Stimulated activated CD8-positive, alpha-beta memory T cell treated with anti-CD3 and anti-CD28 coated beads, Interleukin-4, amount 100 ng/mL, for 4 hours (primary cell): ENCODE results near the gene SMARCAD1.

ENCODE experiments used
- DNase-seq, 2 donors: peaks; one replicate each; pipeline ENCODE4 v3.0.0-alpha.2; 2020; ENCODE audit warnings: low read depth in 2 of 2, low spot score in 1 of 2

Gene SMARCAD1

GRCh38 chr4:94207469-94208224 is at the start of gene SMARCAD1:
Gene SMARCAD1, plus strand, starts transcription at chr4:94207865. Its CDS starts 530 bp downstream, at chr4:94208395.
- peak; percentile 72 to 77 for DNase-seq

- DNase-seq = no peak
These were observed 48.8 kb upstream of the SMARCAD1 start for GRCh38 chr4:94158883-94159282.

DNA sequence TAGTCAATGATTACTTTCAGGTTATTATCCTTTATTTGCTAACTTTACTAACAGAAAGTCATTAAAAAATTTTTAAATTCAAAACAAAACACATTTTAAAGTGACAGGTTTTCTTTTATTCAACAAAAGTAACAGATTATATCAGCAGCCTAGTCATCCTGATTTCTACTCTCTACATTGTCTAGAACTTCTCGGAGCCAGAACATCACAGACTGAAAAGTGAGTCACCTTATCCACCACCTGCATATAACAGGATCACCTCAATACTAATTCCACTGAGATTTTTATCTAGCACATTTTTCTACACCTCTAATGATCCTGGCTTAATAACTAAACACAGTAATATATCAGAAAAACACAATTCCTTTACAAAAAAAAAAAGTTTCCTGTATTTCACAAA is 47.9 kb upstream of the SMARCAD1 start:
- DNase-seq = no peak

- no peak for DNase-seq
These were observed 46.9 kb upstream of the SMARCAD1 start for GRCh38 chr4:94160774-94161173.

DNA sequence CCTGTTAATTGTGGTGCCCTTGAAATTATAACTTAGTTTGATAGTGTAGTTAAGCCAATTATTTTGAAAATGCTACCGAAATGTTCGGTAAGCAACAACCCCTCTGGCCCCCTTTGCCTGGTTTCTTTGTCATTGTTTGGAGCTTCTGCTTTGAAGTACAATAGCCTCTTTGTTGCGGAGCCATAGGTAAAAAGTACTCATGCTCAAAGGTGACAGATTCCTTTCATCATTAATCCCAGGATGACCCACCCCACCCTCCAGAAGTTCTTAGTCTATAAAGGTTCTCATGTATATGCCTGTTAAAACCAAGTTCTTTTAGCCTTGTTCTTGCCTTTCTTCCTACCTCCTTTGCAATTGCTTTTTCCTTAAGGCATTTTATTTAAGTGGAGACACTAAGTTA is 42.4 kb upstream of the SMARCAD1 start:
- DNase-seq = no peak

GRCh38 chr4:94168321-94168720 is 39.3 kb upstream of the SMARCAD1 start:
- DNase-seq = no peak

DNA sequence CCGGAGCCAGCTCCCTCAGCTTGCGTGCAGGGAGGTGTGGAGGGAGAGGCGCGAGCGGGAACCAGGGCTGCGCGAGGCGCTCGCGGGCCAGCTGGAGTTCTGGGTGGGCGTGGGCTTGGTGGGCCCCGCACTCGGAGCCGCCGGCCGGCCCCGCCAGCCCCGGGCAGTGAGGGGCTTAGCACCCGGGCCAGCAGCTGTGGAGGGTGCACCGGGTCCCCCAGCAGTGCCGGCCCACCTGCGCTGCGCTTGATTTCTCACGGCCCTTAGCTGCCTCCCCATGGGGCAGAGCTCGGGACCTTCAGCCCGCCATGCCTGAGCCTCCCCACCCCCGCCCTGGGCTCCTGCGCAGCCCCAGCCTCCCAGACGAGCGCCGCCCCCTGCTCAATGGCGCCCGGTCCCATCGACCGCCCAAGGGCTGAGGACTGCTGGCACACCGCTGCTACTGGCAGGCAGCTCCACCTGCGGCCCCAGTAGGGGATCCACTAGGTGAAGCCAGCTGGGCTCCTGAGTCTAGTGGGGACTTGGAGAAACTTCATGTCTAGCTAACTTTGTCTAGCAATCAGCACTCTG is 37.8 kb upstream of the SMARCAD1 start:
- DNase-seq = no peak

- DNase-seq = no peak
These were observed 36.0 kb upstream of the SMARCAD1 start for GRCh38 chr4:94171616-94172015.

GRCh38 chr4:94175553-94176261 is 32.0 kb upstream of the SMARCAD1 start:
- no peak for DNase-seq

DNA sequence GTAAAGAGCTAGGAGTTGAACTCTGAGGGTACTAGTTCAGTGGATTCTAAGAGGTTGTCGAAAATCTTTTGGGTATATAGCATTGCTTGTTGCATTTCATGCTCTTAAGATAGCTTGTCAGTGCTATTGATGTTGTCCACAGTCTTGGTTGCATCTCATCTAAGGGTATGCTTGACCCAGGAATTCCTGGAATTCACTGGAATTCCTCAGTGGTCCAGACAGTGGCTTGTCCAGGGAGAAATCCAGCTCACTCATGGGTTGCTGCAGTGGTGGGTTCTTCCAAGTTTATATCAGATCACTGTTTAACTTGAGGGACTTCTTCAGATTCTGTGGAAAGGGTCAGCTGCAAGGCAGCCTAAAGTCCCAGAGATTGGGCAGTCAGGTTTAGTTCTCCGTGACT is 29.8 kb upstream of the SMARCAD1 start:
- DNase-seq = no peak

GRCh38 chr4:94181815-94182214 is 25.9 kb upstream of the SMARCAD1 start:
- DNase-seq = no peak

DNA sequence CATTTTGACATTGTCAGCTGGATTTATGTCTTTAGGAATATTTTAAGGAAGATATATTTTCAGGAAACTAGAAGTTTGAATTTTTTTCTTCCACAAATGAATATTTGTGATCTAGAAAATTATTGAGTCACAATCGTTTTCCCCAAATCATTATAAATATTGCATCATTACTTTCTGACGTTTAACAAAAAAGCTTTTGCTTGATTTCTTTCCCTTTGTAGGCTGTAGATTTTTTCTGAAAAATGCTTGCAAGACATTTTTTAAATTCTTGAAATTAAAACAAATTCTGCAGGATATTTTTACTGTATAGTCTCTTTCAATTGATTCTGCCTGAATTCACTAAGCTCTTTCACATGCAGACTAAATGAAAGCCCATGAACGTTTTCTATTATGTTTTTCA is 4.9 kb upstream of the SMARCAD1 start:
- DNase-seq = no peak

DNA sequence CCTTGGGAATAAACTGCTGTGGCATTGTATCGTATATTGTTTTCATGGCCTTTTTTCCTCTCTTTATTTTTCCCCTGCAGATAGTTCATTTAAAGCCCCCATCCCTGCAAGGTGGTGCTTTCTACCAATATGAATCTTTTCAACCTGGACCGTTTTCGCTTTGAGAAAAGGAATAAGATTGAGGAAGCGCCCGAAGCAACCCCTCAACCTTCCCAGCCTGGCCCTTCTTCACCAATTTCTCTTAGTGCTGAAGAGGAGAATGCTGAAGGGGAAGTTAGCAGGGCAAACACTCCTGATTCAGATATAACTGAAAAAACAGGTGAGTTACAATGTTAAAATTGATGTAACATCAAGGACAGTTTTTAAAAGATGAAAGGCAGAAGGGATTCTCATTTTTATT is 601 bp downstream of the SMARCAD1 start:
- DNase-seq = no peak

GRCh38 chr4:94208918-94209317 is 1.3 kb downstream of the SMARCAD1 start:
- no peak for DNase-seq

GRCh38 chr4:94211861-94212260 is 4.2 kb downstream of the SMARCAD1 start:
- DNase-seq = no peak

GRCh38 chr4:94214703-94215319 is 7.1 kb downstream of the SMARCAD1 start:
- no peak for DNase-seq

DNA sequence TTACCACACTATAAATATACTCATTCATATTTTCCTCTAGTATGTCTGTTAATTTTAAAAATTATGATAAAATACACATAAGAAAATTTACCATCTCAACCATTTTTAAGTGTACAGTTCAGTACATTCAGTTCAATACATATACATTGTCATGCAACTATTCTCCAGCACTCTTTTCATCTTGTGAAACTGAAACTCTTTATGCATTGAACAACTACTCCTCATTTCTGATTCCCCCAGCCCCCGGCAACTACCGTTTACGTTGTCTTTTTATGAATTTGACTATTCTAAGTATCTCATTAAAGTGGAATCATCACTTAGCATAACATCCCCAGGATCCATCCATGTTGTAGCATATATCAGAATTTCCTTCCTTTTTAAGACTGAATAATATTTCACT is 8.7 kb downstream of the SMARCAD1 start:
- DNase-seq = no peak

DNA sequence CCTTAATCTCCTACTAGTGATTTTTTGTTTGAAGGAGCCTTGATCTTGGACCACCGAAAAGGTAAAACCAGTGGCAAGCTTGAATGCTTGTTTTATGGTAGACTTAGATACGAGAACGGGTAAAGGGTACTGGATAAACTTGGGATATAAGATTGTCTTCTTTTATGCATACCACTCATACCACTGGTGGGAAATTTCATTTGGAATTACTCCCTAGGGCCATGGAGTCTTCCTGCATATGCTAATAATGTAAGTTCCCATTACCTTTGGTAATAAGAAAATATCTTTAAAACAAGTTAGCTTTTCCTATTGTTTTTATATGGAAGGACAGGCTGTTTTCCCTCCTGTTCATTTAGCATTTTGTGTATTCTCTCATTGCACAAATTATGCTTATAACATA is 11.7 kb downstream of the SMARCAD1 start:
- DNase-seq = no peak

GRCh38 chr4:94221916-94222315 is 14.3 kb downstream of the SMARCAD1 start:
- no peak for DNase-seq

DNA sequence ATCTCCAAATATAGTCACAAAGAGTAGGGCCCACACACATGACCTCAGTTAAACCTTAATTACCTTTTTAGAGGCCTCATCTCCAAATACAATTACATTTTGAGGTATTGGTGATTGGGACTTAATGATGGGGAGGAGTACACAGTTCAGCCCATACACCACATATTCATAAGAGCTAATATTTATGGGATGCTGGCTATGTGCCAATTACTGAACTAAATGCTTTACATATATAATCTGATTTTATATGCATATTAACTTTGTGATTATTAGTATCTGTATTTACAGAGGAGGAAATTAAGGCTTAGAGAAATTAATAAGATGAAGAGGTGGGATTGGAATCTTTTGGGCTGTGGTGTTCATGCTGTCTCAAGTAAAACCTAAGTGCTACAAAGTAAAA is 17.8 kb downstream of the SMARCAD1 start:
- DNase-seq = no peak

DNA sequence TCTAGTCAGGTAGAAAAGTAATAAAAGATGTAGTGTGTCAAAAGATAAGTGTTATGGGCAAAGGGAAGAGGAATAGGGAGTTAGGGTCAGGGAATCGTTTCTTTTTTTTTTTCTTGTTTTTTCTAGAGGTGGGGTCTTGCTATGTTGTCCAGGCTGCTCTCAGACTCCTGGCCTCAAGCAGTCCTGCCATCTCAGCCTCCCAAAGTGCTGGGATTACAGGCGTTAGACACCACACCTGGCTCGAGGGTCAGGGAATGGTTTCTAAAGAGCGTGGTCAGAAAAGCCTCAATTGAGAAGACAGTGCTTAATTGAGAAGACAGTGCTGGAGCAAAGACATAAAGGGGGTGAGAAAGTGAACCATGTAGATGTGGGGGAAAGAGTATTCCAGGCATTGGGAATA is 19.1 kb downstream of the SMARCAD1 start:
- no peak for DNase-seq
